Parathyroid adenoma (tissue), 2 donors: ENCODE data around the gene SPEN.
"Not testable (repeated sequence)": the region's sequence is repeated elsewhere in the genome, so short reads cannot be mapped to it uniquely, and the experiment has no call there.

Experiments
- H2AFZ ChIP-seq: fragments of 300-600 bp; sonication (generic); one replicate; pipeline ENCODE4 v1.7.0; 2017; ENCODE audit warnings: antibody characterized with exemption, mild to moderate bottlenecking
- H3K27ac ChIP-seq: fragments of 300-600 bp; sonication (generic); one replicate; pipeline ENCODE4 v1.7.0; 2017
- H3K27me3 ChIP-seq: fragments of 300-600 bp; sonication (generic); one replicate; pipeline ENCODE4 v1.7.0; 2017; ENCODE audit warnings: low read length; ENCODE audit not compliant: control insufficient read depth, insufficient read depth
- H3K36me3 ChIP-seq: fragments of 300-600 bp; sonication (generic); one replicate; pipeline ENCODE4 v1.7.0; 2017; ENCODE audit warnings: low read length; ENCODE audit not compliant: control insufficient read depth, insufficient read depth
- H3K4me1 ChIP-seq: fragments of 300-600 bp; sonication (generic); one replicate; pipeline ENCODE4 v1.7.0; 2017; ENCODE audit warnings: control low read depth
- H3K4me2 ChIP-seq: fragments of 300-600 bp; sonication (generic); one replicate; pipeline ENCODE4 v1.7.0; 2017; ENCODE audit warnings: low read length
- H3K4me3 ChIP-seq: fragments of 300-600 bp; sonication (generic); one replicate; pipeline ENCODE4 v1.7.0; 2017; ENCODE audit warnings: low read depth, low read length
- H3K79me2 ChIP-seq: fragments of 300-600 bp; sonication (generic); one replicate; pipeline ENCODE4 v1.7.0; 2017; ENCODE audit warnings: control low read depth
- H3K9ac ChIP-seq: fragments of 300-600 bp; sonication (generic); one replicate; pipeline ENCODE4 v1.7.0; 2017; ENCODE audit warnings: mild to moderate bottlenecking
- H3K9me3 ChIP-seq: fragments of 300-600 bp; sonication (generic); one replicate; pipeline ENCODE4 v1.7.0; 2017; ENCODE audit warnings: low read length; ENCODE audit not compliant: control insufficient read depth
- CTCF ChIP-seq: fragments of 300-600 bp; sonication (generic); IDR thresholded peaks from one replicate; pipeline ENCODE4 v1.7.0; 2017; ENCODE audit warnings: antibody characterized with exemption, mild to moderate bottlenecking
- donor health status: primary hyperparathyroidism.

SPEN gene

DNA sequence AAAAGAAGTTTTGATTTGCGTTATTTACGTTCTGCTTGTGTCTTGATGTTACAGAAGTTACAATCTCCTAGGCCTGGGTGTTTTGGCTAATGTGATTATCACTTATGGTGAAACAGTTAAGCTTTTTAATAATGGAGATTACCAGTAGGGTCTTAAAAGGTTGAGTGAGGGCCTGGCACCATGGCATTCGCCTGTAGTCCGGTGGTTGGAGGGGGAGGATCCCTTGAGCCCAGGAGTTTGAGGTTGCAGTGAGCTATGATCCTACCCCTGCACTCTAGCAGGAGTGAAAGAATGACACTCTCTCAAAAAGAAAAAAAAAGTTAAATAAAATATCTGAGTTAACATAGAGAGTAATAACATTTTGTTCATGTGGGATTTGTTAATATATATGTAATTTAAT, 8.8 kb upstream of the SPEN start:
- no peaks in the 10 kb centered on the region for H3K9me3 ChIP-seq
- H3K4me2 ChIP-seq = no peak overlapping the region
- no peak overlapping the region for H3K27ac ChIP-seq
- no peak overlapping the region for H3K4me3 ChIP-seq
- H3K36me3 ChIP-seq = no peaks in the 10 kb centered on the region
- H3K4me1 ChIP-seq = peaks cover 2% of the 10 kb centered on the region
- no peak overlapping the region for H3K9ac ChIP-seq
- no peaks in the 10 kb centered on the region for H3K79me2 ChIP-seq
- no peak for TF ChIP-seq CTCF
- H3K27me3 ChIP-seq = no peaks in the 10 kb centered on the region
- H2AFZ ChIP-seq = no peak overlapping the region

GRCh38 chr1:15843826-15844572, 3.5 kb upstream of the SPEN start:
- Histone ChIP-seq H3K9ac (no peak overlapping the region), H3K36me3 (no peaks in the 10 kb centered on the region), H3K4me2 (peak overlapping the region; percentile 56), H3K4me3 (peak overlapping the region; percentile 45), H3K27ac (peak overlapping the region; percentile 66), H3K9me3 (no peaks in the 10 kb centered on the region), H3K4me1 (peaks cover 5% of the 10 kb centered on the region), H3K27me3 (no peaks in the 10 kb centered on the region), H2AFZ (peak overlapping the region; percentile 50), H3K79me2 (no peaks in the 10 kb centered on the region)
- TF ChIP-seq CTCF = no peak

DNA sequence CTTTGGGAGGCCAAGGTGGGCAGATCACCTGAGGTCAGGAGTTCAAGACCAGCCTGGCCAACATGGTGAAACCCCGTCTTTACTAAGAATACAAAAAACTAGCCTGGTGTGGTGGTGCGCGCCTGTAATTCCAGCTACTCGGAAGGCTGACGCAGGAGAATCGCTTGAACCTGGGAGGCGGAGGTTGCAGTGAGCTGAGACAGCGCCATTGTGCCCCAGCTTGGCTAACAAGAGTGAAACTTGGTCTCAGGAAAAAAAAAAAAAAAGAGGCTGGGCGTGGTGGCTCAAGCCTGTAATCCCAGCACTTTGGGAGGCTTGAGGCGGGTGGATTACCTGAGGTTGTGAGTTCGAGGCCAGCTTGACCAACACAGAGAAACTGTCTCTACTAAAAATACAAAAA, 1.5 kb upstream of the SPEN start:
- H3K4me1 ChIP-seq, H3K27ac ChIP-seq, H3K9me3 ChIP-seq, H2AFZ ChIP-seq, H3K27me3 ChIP-seq, H3K9ac ChIP-seq, H3K36me3 ChIP-seq, H3K79me2 ChIP-seq, H3K4me3 ChIP-seq: not testable (repeated sequence)
- H3K4me2 ChIP-seq = peak overlapping the region; percentile 97

DNA sequence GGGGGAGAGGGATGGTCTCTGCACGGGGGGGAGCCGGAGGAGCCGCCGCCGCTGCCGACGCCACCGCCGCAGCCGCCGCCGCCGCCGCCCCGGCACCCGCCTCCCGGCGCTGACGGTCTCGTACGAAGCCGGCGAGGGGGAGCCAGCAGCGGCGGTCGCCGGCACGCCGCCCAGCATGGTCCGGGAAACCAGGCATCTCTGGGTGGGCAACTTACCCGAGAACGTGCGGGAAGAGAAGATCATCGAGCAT, 311 bp downstream of the SPEN start:
- Histone ChIP-seq H3K4me1 (peaks cover 8% of the 10 kb centered on the region), H3K27ac (peak overlapping the region; percentile 78), H3K79me2 (peaks cover 4% of the 10 kb centered on the region), H3K4me3 (peak overlapping the region; percentile 84), H3K4me2 (peak overlapping the region; percentile 64), H3K9ac (no peak overlapping the region), H2AFZ (no peak overlapping the region), H3K36me3 (no peaks in the 10 kb centered on the region), H3K27me3 (no peaks in the 10 kb centered on the region), H3K9me3 (no peaks in the 10 kb centered on the region)
- no peak for TF ChIP-seq CTCF

GRCh38 chr1:15848143-15848928, 829 bp downstream of the SPEN start:
- no peak for TF ChIP-seq CTCF
- Histone ChIP-seq H3K79me2 (peaks cover 4% of the 10 kb centered on the region), H3K4me3 (peak overlapping the region; percentile 84), H3K9ac (peak overlapping the region; percentile 50), H3K27me3 (no peaks in the 10 kb centered on the region), H2AFZ (peak overlapping the region; percentile 36), H3K9me3 (no peaks in the 10 kb centered on the region), H3K4me2 (peak overlapping the region; percentile 87), H3K36me3 (no peaks in the 10 kb centered on the region), H3K27ac (peak overlapping the region; percentile 98), H3K4me1 (peaks cover 8% of the 10 kb centered on the region)
